Heart left ventricle (tissue), 16 donors: ENCODE data around the gene NTM. TPM values are rescaled to one million over a fixed set of nuclear protein-coding genes. Genes with fewer than 3 reads are reported as not detected.
A peak's percentile ranks its signal among the peaks of the same experiment; 100 is the strongest.

Experiments
- ATAC-seq, 4 donors: fragments of 200-7000 bp; cut with Tn5 transposase; one replicate each; pipeline ENCODE4 v1.9.1; 2020 to 2022; ENCODE audit warnings: moderate library complexity in 4 of 4, mild to moderate bottlenecking in 3 of 4, moderate number of reproducible peaks in 1 of 4
- DNase-seq, 5 donors: peaks; one replicate each; pipeline ENCODE4 v3.0.0-alpha.2; 2020
- H3K27ac ChIP-seq, 12 donors: fragments of 200-600 bp; sonication (generic) in 4 of 12; one replicate each; pipeline versions ENCODE4 v1.5.0 to v1.8.0; 2016 to 2022; ENCODE audit warnings: mild to moderate bottlenecking in 2 of 12
- H3K27me3 ChIP-seq, 9 donors: fragments of 200-600 bp; sonication (generic) in 2 of 9; one replicate each; pipeline versions ENCODE4 v1.5.1 to v1.8.0; 2016 to 2022; ENCODE audit warnings: mild to moderate bottlenecking in 3 of 9
- H3K36me3 ChIP-seq, 9 donors: fragments of 200-600 bp; sonication (generic) in 2 of 9; one replicate each; pipeline versions ENCODE4 v1.5.0 to v1.8.0; 2018 to 2022; ENCODE audit warnings: mild to moderate bottlenecking in 2 of 9
- H3K4me1 ChIP-seq, 12 donors: fragments of 200-600 bp; sonication (generic) in 4 of 12; one replicate each; pipeline versions ENCODE4 v1.5.0 to v1.8.0; 2016 to 2022; ENCODE audit warnings: mild to moderate bottlenecking in 3 of 12
- H3K4me3 ChIP-seq, 12 donors: fragments of 200-600 bp; sonication (generic) in 4 of 12; one replicate each; pipeline versions ENCODE4 v1.5.0 to v1.8.0; 2017 to 2022; ENCODE audit warnings: mild to moderate bottlenecking in 9 of 12, moderate library complexity in 4 of 12
- H3K9me3 ChIP-seq, 12 donors: fragments of 200-600 bp; sonication (generic) in 4 of 12; one replicate each; pipeline versions ENCODE4 v1.5.0 to v1.8.0; 2016 to 2022; ENCODE audit warnings: mild to moderate bottlenecking in 1 of 12
- POLR2A ChIP-seq, 2 donors: fragments of 450-650 bp; IDR thresholded peaks; one replicate each; pipeline ENCODE4 v1.6.1; 2017; ENCODE audit warnings: antibody characterized with exemption in 2 of 2, mild to moderate bottlenecking in 2 of 2, moderate library complexity in 2 of 2
- WGBS, 4 donors: extraction: QIAGEN DNeasy Blood & Tissue Kit in 2 of 4; methylation state at CpG; one replicate each; pipeline versions ENCODE4 v1.1.5 to v1.1.7; 2013 to 2018; 5-methylcytosine and 5-hydroxymethylcytosine counted together
- intact Hi-C, 10 donors: fragments of 100-400 bp; cut with DNase I; formaldehyde crosslinking; loops; one replicate each; pipeline versions ENCODE4 v1.11.1 to v1.14.2; 2022
- polyA plus RNA-seq, 2 donors: library from polyadenylated mRNA; stranded (reverse); fragments of 200-250 nt; gene quantifications; one replicate each; pipeline ENCODE4 v1.2.3, GENCODE V29; 2013
- total RNA-seq, 9 donors: library from RNA; depleted of rRNA in 2 of 9; stranded (reverse); fragments of >200 nt in 2 of 9; fragmentation: NEBNext Ultra II Directional in 3 of 9; extraction: Animal tissue kit (Norgen Biotek cat#: 25700) in 3 of 9; gene quantifications; one replicate each; pipeline versions ENCODE4 v1.1.0 to v1.2.4, GENCODE V29; 2016 to 2023
- TF ChIP-seq, protein P1 (sequence below), 12 donors: fragments of 200-600 bp; sonication (generic) in 4 of 12; IDR thresholded peaks; one replicate each; pipeline versions ENCODE4 v1.5.0 to v1.8.0; 2018 to 2022; ENCODE audit warnings: antibody characterized with exemption in 12 of 12, mild to moderate bottlenecking in 5 of 12
- donor health status: ischemic (EF 13 %, LVEDD 7.1; RV severe dilation, severe dysfunction).
- donor health status: healthy with polysubstance abuse.
- donor health status: DM: no; HTN: yes; CAD: no.
- donor health status: DM: no; HTN: no; CAD: no.
- donor health status: ischemic (EF 25% LVEDD 6.9; RV normal size, moderate dysfunction).
- donor health status: ischemic (EF 25% LVEDD 5.7; RV mildly dilated, moderate dysfunction).
- donor health status: healthy.
- donor health status: DM: yes; HTN: yes; CAD: no.
- donor health status: ischemic (EF 35%, LVEDD 5.7; RV mildly dilated, moderate dysfunction).
- donor health status: nonischemic (EF 11% LVEDD 7.7; RV severe dilation, severe dysfunction).
- donor health status: DM: yes; HTN: yes; CAD: no.
- donor health status: PGD.
- donor health status: ischemic (EF 29% LVEDD 5.4; RV normal size, mild dysfunction).
- donor health status: nonischemic (EF 23%, LVEDD 6.1; RV moderate dilation, normal function).

The NTM gene
- total and polyA plus RNA-seq, 11 donors: 0.40 to 7.7 (median 1.5) TPM

DNA sequence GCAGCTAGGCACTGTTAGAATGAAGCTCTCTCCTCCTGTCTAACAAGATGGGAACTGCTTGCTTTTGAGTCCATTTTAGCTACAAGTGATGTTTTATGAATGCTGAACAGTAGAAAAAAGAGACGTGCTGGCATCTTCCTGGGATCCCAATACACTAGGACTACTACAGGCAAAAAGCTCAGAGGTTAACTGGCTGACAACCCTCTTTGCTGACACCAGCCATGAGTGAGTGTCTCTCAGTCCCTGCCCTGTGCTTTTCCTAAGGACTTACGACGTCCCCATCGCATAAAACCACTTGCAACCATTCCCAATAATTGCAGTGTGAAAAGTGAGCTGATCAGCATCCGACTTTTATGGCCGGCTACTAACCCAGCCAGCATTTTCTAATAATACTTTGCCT, 213.5 kb downstream of the NTM start:
- peaks cover 0 to 39% (median 0%) of the 10 kb centered on the region in 9 donors for H3K27me3 ChIP-seq
- intact Hi-C loops: loop anchor here in 4 of 10 donors (2.0 to 10.0 kb wide), 4 partner anchors 81 to 91 kb away; no protein-coding TSS in a partner anchor

DNA sequence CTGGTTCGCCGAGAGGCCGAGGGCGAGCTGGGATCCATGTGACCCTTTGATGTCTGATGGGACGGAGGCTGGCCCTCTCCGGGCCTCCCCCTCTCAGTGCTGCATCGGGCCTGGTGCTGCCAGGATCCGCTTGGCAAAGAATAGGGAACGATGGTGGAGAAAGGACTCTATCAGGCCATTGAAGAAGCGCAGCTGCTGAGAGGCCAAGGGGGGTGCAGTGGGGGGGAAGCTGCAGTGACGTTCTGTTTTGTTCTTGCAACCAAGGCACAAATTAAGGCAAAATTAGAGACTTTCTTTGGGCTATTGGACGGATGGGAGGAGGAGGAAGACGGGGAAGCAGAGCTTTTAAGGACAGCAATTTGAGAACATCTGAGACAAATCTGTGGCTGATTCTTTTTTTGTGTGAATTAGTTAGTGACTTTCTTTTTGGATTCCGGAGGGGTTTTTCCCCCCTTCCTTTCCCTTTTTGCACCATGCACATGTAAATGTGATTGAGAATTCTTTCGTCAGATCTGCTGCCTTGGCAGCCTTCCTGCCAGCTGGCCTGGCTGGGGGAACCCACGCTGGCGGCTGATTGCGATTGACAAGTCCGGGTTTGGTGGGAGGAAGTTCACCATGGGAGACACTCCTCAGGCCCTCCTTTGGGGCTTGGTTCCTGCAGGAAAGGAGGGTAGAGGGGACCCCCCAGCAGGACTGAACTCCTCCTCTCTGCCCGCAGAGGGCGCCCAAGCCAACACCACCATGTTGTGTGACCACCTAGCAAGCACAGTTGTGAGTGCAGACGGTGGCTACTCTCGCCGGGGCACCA, 214.6 kb downstream of the NTM start:
- intact Hi-C loops: loop anchor here in 4 of 10 donors (5.0 to 10.0 kb wide), 3 partner anchors 80 to 90 kb away; no protein-coding TSS in a partner anchor
- ATAC-seq (no peak), DNase-seq (no peak)
- Histone ChIP-seq H3K27me3 (peaks cover 0 to 39% (median 0%) of the 10 kb centered on the region in 9 donors), H3K4me1 (no peaks in the 10 kb centered on the region), H3K27ac (no peak overlapping the region), H3K36me3 (no peaks in the 10 kb centered on the region), H3K4me3 (no peak overlapping the region), H3K9me3 (peaks cover 0 to 5% (median 0%) of the 10 kb centered on the region in 12 donors)
- 41 to 52% (median 48%) methylated on average over 23 to 24 of the region's 24 CpGs for WGBS, 4 donors
- TF ChIP-seq POLR2A (IDR thresholded peaks at IDR 0.05): no peak
- TF ChIP-seq, protein P1, sequence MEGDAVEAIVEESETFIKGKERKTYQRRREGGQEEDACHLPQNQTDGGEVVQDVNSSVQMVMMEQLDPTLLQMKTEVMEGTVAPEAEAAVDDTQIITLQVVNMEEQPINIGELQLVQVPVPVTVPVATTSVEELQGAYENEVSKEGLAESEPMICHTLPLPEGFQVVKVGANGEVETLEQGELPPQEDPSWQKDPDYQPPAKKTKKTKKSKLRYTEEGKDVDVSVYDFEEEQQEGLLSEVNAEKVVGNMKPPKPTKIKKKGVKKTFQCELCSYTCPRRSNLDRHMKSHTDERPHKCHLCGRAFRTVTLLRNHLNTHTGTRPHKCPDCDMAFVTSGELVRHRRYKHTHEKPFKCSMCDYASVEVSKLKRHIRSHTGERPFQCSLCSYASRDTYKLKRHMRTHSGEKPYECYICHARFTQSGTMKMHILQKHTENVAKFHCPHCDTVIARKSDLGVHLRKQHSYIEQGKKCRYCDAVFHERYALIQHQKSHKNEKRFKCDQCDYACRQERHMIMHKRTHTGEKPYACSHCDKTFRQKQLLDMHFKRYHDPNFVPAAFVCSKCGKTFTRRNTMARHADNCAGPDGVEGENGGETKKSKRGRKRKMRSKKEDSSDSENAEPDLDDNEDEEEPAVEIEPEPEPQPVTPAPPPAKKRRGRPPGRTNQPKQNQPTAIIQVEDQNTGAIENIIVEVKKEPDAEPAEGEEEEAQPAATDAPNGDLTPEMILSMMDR (IDR thresholded peaks at IDR 0.05): peak in 6 of 12 donors; percentile 6 to 25 (median 15)

More for the DNA sequence above, 213.5 kb downstream of the NTM start:
- TF ChIP-seq, protein P1 (IDR thresholded peaks at IDR 0.05): no peak
- TF ChIP-seq POLR2A (IDR thresholded peaks at IDR 0.05): no peak
- WGBS, 4 donors: 73 to 81% (median 77%) methylated on average over 6 of the region's 6 CpGs
- Histone ChIP-seq H3K27ac (no peak overlapping the region), H3K4me3 (no peak overlapping the region), H3K9me3 (peaks cover 0 to 5% (median 0%) of the 10 kb centered on the region in 12 donors), H3K4me1 (no peaks in the 10 kb centered on the region), H3K36me3 (no peaks in the 10 kb centered on the region)
- ATAC-seq (no peak), DNase-seq (no peak)

DNA sequence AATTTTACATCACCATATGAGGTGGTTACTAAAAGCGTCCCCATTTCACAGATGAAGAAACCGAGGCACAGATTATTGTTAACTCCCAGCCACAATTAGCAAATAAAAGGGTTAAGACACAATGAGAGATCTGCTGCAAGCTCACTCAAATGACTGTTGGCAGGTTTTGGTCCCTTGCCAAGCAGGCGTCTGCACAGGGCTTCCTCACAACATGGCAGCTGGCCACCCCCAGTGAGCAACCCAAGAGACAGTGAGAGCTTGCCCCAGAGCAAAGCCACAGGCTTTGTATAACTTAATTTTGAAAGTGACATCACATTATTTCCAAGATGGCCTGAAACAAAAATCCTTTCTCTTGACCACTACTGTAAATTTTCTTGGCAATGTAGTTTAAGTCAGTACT, 217.6 kb downstream of the NTM start:
- peaks cover 0 to 5% (median 0%) of the 10 kb centered on the region in 12 donors for H3K9me3 ChIP-seq
- no peak for DNase-seq
- no peak overlapping the region for H3K27ac ChIP-seq
- 61 to 79% (median 69%) methylated on average over 3 of the region's 3 CpGs for WGBS, 4 donors
- H3K36me3 ChIP-seq: no peaks in the 10 kb centered on the region
- H3K27me3 ChIP-seq: peaks cover 0 to 52% (median 0%) of the 10 kb centered on the region in 9 donors
- no peaks in the 10 kb centered on the region for H3K4me1 ChIP-seq
- H3K4me3 ChIP-seq: no peak overlapping the region
- TF ChIP-seq, protein P1 (IDR thresholded peaks at IDR 0.05): no peak
- TF ChIP-seq POLR2A (IDR thresholded peaks at IDR 0.05): no peak
- ATAC-seq: no peak
- intact Hi-C loops: loop anchor here in 3 of 10 donors (5.0 to 10.0 kb wide), 3 partner anchors 77 to 87 kb away; no protein-coding TSS in a partner anchor

DNA sequence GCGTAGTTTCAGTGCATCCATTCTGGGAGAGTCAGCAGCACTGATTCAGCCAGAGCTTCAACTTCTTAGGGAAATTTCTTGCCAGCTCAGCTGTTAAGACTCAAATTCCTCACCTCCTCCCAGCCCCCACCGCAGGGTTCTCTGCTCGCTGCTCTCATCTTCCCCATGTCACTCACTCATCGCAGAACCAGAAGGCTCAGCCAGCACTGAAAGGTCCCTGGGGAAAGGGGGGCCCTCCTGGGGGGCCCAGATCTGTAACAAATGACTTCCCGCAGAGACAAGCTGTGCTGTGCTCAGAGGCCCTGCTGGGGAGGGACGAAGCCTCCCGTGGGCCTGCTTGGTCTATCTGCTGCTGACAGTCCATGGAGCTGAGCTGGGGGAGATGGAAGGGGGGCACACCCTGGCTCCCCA, 220.6 kb downstream of the NTM start:
- intact Hi-C loops: no loop called here
- WGBS, 4 donors: 23 to 30% (median 25%) methylated on average over 7 of the region's 7 CpGs
- DNase-seq (no peak), ATAC-seq (no peak)
- no peaks in the 10 kb centered on the region for H3K36me3 ChIP-seq
- no peak for TF ChIP-seq POLR2A (IDR thresholded peaks at IDR 0.05)
- peaks cover 0 to 39% (median 0%) of the 10 kb centered on the region in 9 donors for H3K27me3 ChIP-seq
- H3K4me3 ChIP-seq: no peak overlapping the region
- no peak overlapping the region for H3K27ac ChIP-seq
- H3K9me3 ChIP-seq: peaks cover 0 to 5% (median 0%) of the 10 kb centered on the region in 12 donors
- no peaks in the 10 kb centered on the region for H3K4me1 ChIP-seq
